Psoas muscle (tissue), 8 donors: ENCODE data around the gene SMARCC2. TPM values are rescaled to one million over a fixed set of nuclear protein-coding genes. Genes with fewer than 3 reads are reported as not detected.

Experiments used
- ATAC-seq, 4 donors: fragments of 200-7000 bp; cut with Tn5 transposase; one replicate each; pipeline ENCODE4 v1.9.1; 2020; ENCODE audit warnings: moderate library complexity in 3 of 4, mild to moderate bottlenecking in 2 of 4
- DNase-seq, 2 donors: peaks; one replicate each; pipeline ENCODE4 v3.0.0-alpha.2; 2020
- H3K27ac ChIP-seq: fragments of 200-600 bp; one replicate; pipeline ENCODE4 v1.8.0; 2022
- H3K27me3 ChIP-seq, 3 donors: fragments of 200-600 bp in 1 of 3; one replicate each; pipeline versions ENCODE4 v1.6.1 to v1.8.0; 2013 to 2022; ENCODE audit warnings: low read length in 2 of 3, mild to moderate bottlenecking in 2 of 3, moderate library complexity in 1 of 3; ENCODE audit not compliant: insufficient read depth in 3 of 3
- H3K36me3 ChIP-seq, 2 donors: fragments of 200-600 bp in 1 of 2; one replicate each; pipeline versions ENCODE4 v1.6.1 to v1.8.0; 2013 to 2022; ENCODE audit warnings: low read depth in 1 of 2, mild to moderate bottlenecking in 1 of 2, moderate library complexity in 1 of 2; ENCODE audit not compliant: insufficient read depth in 1 of 2
- H3K4me1 ChIP-seq: fragments of 200-600 bp; one replicate; pipeline ENCODE4 v1.8.0; 2022
- H3K4me3 ChIP-seq: fragments of 200-600 bp; one replicate; pipeline ENCODE4 v1.8.0; 2022; ENCODE audit warnings: mild to moderate bottlenecking
- H3K9me3 ChIP-seq: fragments of 200-600 bp; one replicate; pipeline ENCODE4 v1.8.0; 2022
- WGBS, 3 donors: extraction: QIAGEN DNeasy Blood & Tissue Kit; methylation state at CpG; one replicate each; pipeline versions ENCODE4 v1.1.6 to v1.1.7; 2013; 5-methylcytosine and 5-hydroxymethylcytosine counted together
- intact Hi-C, 2 donors: fragments of 100-400 bp; cut with DNase I; formaldehyde crosslinking; loops; one replicate each; pipeline versions ENCODE4 v1.11.0 to v1.14.2; 2022
- polyA plus RNA-seq, 3 donors: library from polyadenylated mRNA; stranded (reverse); fragments of 200-250 nt; gene quantifications; one replicate each; pipeline ENCODE4 v1.2.3, GENCODE V29; 2013
- total RNA-seq, 4 donors: library from RNA; stranded (reverse); fragmentation: NEBNext Ultra II Directional in 2 of 4; extraction: Animal tissue kit (Norgen Biotek cat#: 25700) in 2 of 4; gene quantifications; one replicate each; pipeline versions ENCODE4 v1.2.1 to v1.2.4, GENCODE V29; 2021 to 2023
- TF ChIP-seq, protein P1 (sequence below): fragments of 200-600 bp; IDR thresholded peaks from one replicate; pipeline ENCODE4 v1.8.0; 2022; ENCODE audit warnings: antibody characterized with exemption
- donor health status: healthy with polysubstance abuse.
- donor health status: DM: no; HTN: no; CAD: no; lungs with moderate emphysema.
- donor health status: Bipolar disorder and iron deficiency.
- donor health status: healthy.
- donor health status: DM: yes; HTN: yes; CAD: no.
- donor health status: DM: no; HTN: no; CAD: no.
- donor health status: DM: no; HTN: no; CAD: no.
- donor health status: DM: yes; HTN: yes; CAD: no.

Gene SMARCC2
- total and polyA plus RNA-seq, 7 donors: 16.5 to 78.7 (median 49.8) TPM

DNA sequence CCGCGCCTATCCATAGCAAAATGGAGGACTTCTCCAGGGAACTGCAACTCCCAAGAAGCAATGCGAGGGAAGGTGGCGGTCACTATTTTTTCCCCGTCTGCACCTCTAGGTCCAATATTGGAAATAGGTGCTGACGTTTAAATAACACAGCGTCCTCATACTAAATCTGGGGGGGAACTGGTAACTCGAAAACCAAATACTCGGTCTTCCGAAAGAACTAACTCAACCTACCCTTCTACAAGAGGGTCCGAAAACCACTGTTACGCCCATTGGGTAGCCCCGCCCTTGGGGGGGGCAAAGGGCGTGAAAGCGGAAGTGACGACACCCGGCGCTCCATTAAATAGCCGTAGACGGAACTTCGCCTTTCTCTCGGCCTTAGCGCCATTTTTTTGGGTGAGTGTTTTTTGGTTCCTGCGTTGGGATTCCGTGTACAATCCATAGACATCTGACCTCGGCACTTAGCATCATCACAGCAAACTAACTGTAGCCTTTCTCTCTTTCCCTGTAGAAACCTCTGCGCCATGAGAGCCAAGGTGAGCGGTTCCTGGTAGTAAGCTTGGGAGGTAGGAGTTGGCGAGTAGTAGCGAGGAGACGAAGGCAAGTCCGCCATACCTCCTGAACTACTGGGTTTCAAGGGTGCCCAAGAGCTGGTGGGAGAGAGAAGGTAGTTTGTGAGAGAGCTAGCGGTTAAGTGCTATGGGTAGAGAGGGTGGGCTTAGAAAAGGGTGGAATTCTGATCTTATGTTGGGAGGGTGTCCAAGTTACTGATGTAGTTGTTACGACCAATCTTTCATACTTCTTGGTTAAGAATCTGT, 72.8 kb downstream of the SMARCC2 start, which contains the start of gene RPL41:
Gene RPL41, plus strand, starts transcription at position 367 of the 815 bp plus-strand sequence.
- intact Hi-C loops: loop anchor here in 1 of 2 donors (5.0 kb wide), 1 partner anchor 106 kb away; the partner anchor contains the start of genes NABP2 and RNF41
- WGBS, 3 donors: 0% methylated on average over 34 of the region's 34 CpGs
- TF ChIP-seq, protein P1, sequence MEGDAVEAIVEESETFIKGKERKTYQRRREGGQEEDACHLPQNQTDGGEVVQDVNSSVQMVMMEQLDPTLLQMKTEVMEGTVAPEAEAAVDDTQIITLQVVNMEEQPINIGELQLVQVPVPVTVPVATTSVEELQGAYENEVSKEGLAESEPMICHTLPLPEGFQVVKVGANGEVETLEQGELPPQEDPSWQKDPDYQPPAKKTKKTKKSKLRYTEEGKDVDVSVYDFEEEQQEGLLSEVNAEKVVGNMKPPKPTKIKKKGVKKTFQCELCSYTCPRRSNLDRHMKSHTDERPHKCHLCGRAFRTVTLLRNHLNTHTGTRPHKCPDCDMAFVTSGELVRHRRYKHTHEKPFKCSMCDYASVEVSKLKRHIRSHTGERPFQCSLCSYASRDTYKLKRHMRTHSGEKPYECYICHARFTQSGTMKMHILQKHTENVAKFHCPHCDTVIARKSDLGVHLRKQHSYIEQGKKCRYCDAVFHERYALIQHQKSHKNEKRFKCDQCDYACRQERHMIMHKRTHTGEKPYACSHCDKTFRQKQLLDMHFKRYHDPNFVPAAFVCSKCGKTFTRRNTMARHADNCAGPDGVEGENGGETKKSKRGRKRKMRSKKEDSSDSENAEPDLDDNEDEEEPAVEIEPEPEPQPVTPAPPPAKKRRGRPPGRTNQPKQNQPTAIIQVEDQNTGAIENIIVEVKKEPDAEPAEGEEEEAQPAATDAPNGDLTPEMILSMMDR: no peak
- peak within 1 kb of the TSS; percentile 81 for H3K4me3 ChIP-seq
- peaks cover 3 to 45% of the 10 kb centered on the region in 2 donors for H3K36me3 ChIP-seq
- ATAC-seq (peak; percentile 73 to 78 (median 74)), DNase-seq (peak; percentile 92 to 96)
- peak within 1 kb of the TSS; percentile 95 for H3K27ac ChIP-seq
- no peaks in the 10 kb centered on the region for H3K27me3 ChIP-seq
- peaks cover 31% of the 10 kb centered on the region for H3K4me1 ChIP-seq
- H3K9me3 ChIP-seq: no peaks in the 10 kb centered on the region

DNA sequence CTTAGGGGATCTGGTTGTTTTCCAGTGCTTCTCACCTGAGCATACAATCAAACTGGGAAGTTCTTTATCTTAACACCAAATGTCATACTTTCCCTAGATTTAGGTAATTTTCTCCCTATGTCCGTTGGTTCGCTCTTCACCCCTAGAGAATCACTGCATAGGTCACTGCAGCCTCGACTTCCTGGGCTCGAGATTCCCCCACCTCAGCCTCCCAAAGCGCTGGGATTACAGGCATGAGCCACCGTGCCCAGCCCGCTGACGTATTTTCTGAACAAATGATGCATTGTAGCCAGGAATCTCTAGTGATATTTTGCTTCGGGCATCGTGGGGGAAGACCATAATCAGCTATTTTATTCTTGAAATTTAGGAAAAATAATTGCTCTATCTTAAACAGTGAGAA, 74.0 kb downstream of the SMARCC2 start:
- DNase-seq (peak in 1 of 2 donors; percentile 59), ATAC-seq (no peak)
- WGBS, 3 donors: 33 to 41% (median 41%) methylated on average over 10 of the region's 10 CpGs
- Histone ChIP-seq H3K27me3 (no peaks in the 10 kb centered on the region), H3K9me3 (no peaks in the 10 kb centered on the region), H3K36me3 (peaks cover 3 to 45% of the 10 kb centered on the region in 2 donors), H3K27ac (peak overlapping the region; percentile 95), H3K4me1 (peaks cover 21% of the 10 kb centered on the region), H3K4me3 (peak overlapping the region; percentile 81)
- intact Hi-C loops: loop anchor here in 1 of 2 donors (5.0 kb wide), 1 partner anchor 107 kb away; the partner anchor contains the start of genes NABP2 and RNF41
- TF ChIP-seq, protein P1: no peak

DNA sequence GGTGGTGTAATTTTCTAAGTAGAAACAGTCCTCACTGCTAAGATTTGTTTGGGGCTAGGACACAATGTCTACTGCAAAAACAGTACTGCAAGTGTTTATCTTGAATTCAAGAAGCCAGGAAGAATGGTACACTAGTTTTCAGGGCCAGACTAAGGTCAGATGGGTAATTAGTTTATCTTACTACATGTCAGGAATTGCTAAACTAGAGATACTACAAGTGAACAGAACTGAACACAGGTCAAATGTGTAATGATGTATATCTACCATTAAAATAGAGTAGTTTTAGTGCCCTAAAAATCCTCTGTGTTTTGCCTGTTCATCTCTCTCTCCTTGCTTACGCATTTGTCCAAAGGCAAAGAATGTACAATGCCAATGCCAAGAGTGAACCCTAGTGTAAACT, 75.2 kb downstream of the SMARCC2 start:
- Histone ChIP-seq H3K9me3 (no peaks in the 10 kb centered on the region), H3K27ac (no peak overlapping the region), H3K4me1 (peaks cover 10% of the 10 kb centered on the region), H3K4me3 (no peak overlapping the region), H3K27me3 (no peaks in the 10 kb centered on the region), H3K36me3 (peaks cover 8 to 55% of the 10 kb centered on the region in 2 donors)
- TF ChIP-seq, protein P1: no peak
- intact Hi-C loops: no loop called here
- WGBS, 3 donors: 90 to 93% (median 92%) methylated on average over 1 of the region's 1 CpG
- DNase-seq (no peak), ATAC-seq (no peak)

Other genes with a start within 250 kb of the SMARCC2 start
- gene PMEL, start 223.4 kb downstream of the SMARCC2 start, total RNA-seq: under 1 TPM in 1 of 4 donors, not detected in 3; 0.37 TPM
- gene PMEL, start 223.4 kb downstream of the SMARCC2 start, polyA plus RNA-seq: under 1 TPM; 0.14 to 0.23 (median 0.20) TPM
- gene CDK2, start 222.7 kb downstream of the SMARCC2 start, total RNA-seq: 10 to 100 TPM in 1 of 4 donors, 1 to 10 TPM in 3; 6.3 to 12.0 (median 7.9) TPM
- gene CDK2, start 222.7 kb downstream of the SMARCC2 start, polyA plus RNA-seq: 10 to 100 TPM in 2 of 3 donors, 1 to 10 TPM in 1; 5.1 to 13.9 (median 10.2) TPM
- gene RAB5B, start 215.4 kb downstream of the SMARCC2 start, total RNA-seq: 100 to 1,000 TPM in 2 of 4 donors, 10 to 100 TPM in 2; 92.8 to 107 (median 103) TPM
- gene RAB5B, start 215.4 kb downstream of the SMARCC2 start, polyA plus RNA-seq: 10 to 100 TPM; 36.8 to 83.6 (median 52.1) TPM
- gene SUOX, start 192.2 kb downstream of the SMARCC2 start, total RNA-seq: 10 to 100 TPM; 12.1 to 24.6 (median 15.6) TPM
- 10 to 100 TPM; 13.8 to 25.5 (median 15.5) TPM for gene SUOX, start 192.2 kb downstream of the SMARCC2 start, polyA plus RNA-seq
- gene IKZF4, start 168.4 kb downstream of the SMARCC2 start, total RNA-seq: 1 to 10 TPM; 5.9 to 8.2 (median 8.1) TPM
- 1 to 10 TPM; 1.6 to 5.2 (median 2.3) TPM for gene IKZF4, start 168.4 kb downstream of the SMARCC2 start, polyA plus RNA-seq
- 10 to 100 TPM; 16.6 to 49.8 (median 23.6) TPM for gene RPS26, start 147.6 kb downstream of the SMARCC2 start, total RNA-seq
- gene RPS26, start 147.6 kb downstream of the SMARCC2 start, polyA plus RNA-seq: 1,000 to 10,000 TPM in 1 of 3 donors, 100 to 1,000 TPM in 2; 712 to 1,360 (median 853) TPM
- gene ERBB3, start 109.3 kb downstream of the SMARCC2 start, total RNA-seq: 1 to 10 TPM in 2 of 4 donors, under 1 TPM in 2; 0.71 to 3.9 (median 1.3) TPM
- gene ERBB3, start 109.3 kb downstream of the SMARCC2 start, polyA plus RNA-seq: under 1 TPM; 0.13 to 0.26 (median 0.26) TPM
- gene PA2G4, start 84.9 kb downstream of the SMARCC2 start, total RNA-seq: 100 to 1,000 TPM in 3 of 4 donors, 10 to 100 TPM in 1; 75.3 to 138 (median 112) TPM
- gene PA2G4, start 84.9 kb downstream of the SMARCC2 start, polyA plus RNA-seq: 100 to 1,000 TPM; 115 to 258 (median 157) TPM
- gene RPL41, start 72.8 kb downstream of the SMARCC2 start, total RNA-seq: 1,000 to 10,000 TPM; 2,052 to 2,475 (median 2,223) TPM
- gene RPL41, start 72.8 kb downstream of the SMARCC2 start, polyA plus RNA-seq: 1,000 to 10,000 TPM; 3,632 to 4,096 (median 3,726) TPM
- gene ZC3H10, start 71.2 kb downstream of the SMARCC2 start, total RNA-seq: 10 to 100 TPM in 1 of 4 donors, 1 to 10 TPM in 3; 5.0 to 10.3 (median 6.6) TPM
- 1 to 10 TPM; 3.5 to 7.8 (median 4.5) TPM for gene ZC3H10, start 71.2 kb downstream of the SMARCC2 start, polyA plus RNA-seq
- gene ESYT1, start 61.2 kb downstream of the SMARCC2 start, total RNA-seq: 10 to 100 TPM; 36.7 to 57.4 (median 44.4) TPM
- gene ESYT1, start 61.2 kb downstream of the SMARCC2 start, polyA plus RNA-seq: 10 to 100 TPM; 20.2 to 40.6 (median 21.0) TPM
- 1,000 to 10,000 TPM in 1 of 4 donors, 100 to 1,000 TPM in 3; 113 to 2,222 (median 606) TPM for gene MYL6B, start 36.9 kb downstream of the SMARCC2 start, total RNA-seq
- 100 to 1,000 TPM; 151 to 786 (median 413) TPM for gene MYL6B, start 36.9 kb downstream of the SMARCC2 start, polyA plus RNA-seq
- 100 to 1,000 TPM; 216 to 395 (median 291) TPM for gene MYL6, start 31.1 kb downstream of the SMARCC2 start, total RNA-seq
- 100 to 1,000 TPM; 384 to 711 (median 489) TPM for gene MYL6, start 31.1 kb downstream of the SMARCC2 start, polyA plus RNA-seq
- 10 to 100 TPM; 22.4 to 41.7 (median 34.8) TPM for gene RNF41, start 32.4 kb upstream of the SMARCC2 start, total RNA-seq
- gene RNF41, start 32.4 kb upstream of the SMARCC2 start, polyA plus RNA-seq: 10 to 100 TPM; 21.9 to 54.9 (median 22.9) TPM
- gene NABP2, start 34.9 kb upstream of the SMARCC2 start, total RNA-seq: 10 to 100 TPM; 27.2 to 32.1 (median 29.8) TPM
- gene NABP2, start 34.9 kb upstream of the SMARCC2 start, polyA plus RNA-seq: 10 to 100 TPM; 27.1 to 65.7 (median 31.0) TPM
- not detected for gene SLC39A5, start 40.6 kb upstream of the SMARCC2 start, total RNA-seq
- under 1 TPM in 2 of 3 donors, not detected in 1; 0.16 to 0.23 TPM for gene SLC39A5, start 40.6 kb upstream of the SMARCC2 start, polyA plus RNA-seq
- 10 to 100 TPM; 14.2 to 37.5 (median 21.5) TPM for gene ANKRD52, start 68.9 kb upstream of the SMARCC2 start, total RNA-seq
- 10 to 100 TPM in 1 of 3 donors, 1 to 10 TPM in 2; 5.7 to 33.6 (median 6.5) TPM for gene ANKRD52, start 68.9 kb upstream of the SMARCC2 start, polyA plus RNA-seq
- 10 to 100 TPM; 24.3 to 86.6 (median 54.7) TPM for gene COQ10A, start 77.5 kb upstream of the SMARCC2 start, total RNA-seq
- 100 to 1,000 TPM in 1 of 3 donors, 10 to 100 TPM in 2; 16.2 to 105 (median 63.5) TPM for gene COQ10A, start 77.5 kb upstream of the SMARCC2 start, polyA plus RNA-seq
- 100 to 1,000 TPM; 317 to 601 (median 394) TPM for gene CS, start 110.8 kb upstream of the SMARCC2 start, total RNA-seq
- gene CS, start 110.8 kb upstream of the SMARCC2 start, polyA plus RNA-seq: 100 to 1,000 TPM; 194 to 269 (median 216) TPM
- gene CNPY2, start 126.5 kb upstream of the SMARCC2 start, total RNA-seq: 10 to 100 TPM; 32.8 to 40.2 (median 33.8) TPM
- 10 to 100 TPM; 45.4 to 73.5 (median 65.0) TPM for gene CNPY2, start 126.5 kb upstream of the SMARCC2 start, polyA plus RNA-seq
- gene PAN2, start 144.5 kb upstream of the SMARCC2 start, total RNA-seq: 10 to 100 TPM; 22.1 to 37.5 (median 28.7) TPM
- 10 to 100 TPM; 17.3 to 28.7 (median 17.4) TPM for gene PAN2, start 144.5 kb upstream of the SMARCC2 start, polyA plus RNA-seq
- gene IL23A, start 149.4 kb upstream of the SMARCC2 start, total RNA-seq: under 1 TPM in 1 of 4 donors, not detected in 3; 0.32 TPM
- under 1 TPM in 2 of 3 donors, not detected in 1; 0.57 to 0.68 TPM for gene IL23A, start 149.4 kb upstream of the SMARCC2 start, polyA plus RNA-seq
- 10 to 100 TPM; 25.9 to 34.6 (median 30.9) TPM for gene STAT2, start 170.6 kb upstream of the SMARCC2 start, total RNA-seq
- 10 to 100 TPM; 15.0 to 31.7 (median 15.2) TPM for gene STAT2, start 170.6 kb upstream of the SMARCC2 start, polyA plus RNA-seq
- gene APOF, start 173.4 kb upstream of the SMARCC2 start, total RNA-seq: not detected
- gene APOF, start 173.4 kb upstream of the SMARCC2 start, polyA plus RNA-seq: not detected